HT1080 (cell line): ENCODE measurements around the gene OR4C13. TPM values are rescaled to one million over a fixed set of nuclear protein-coding genes. Genes with fewer than 3 reads are reported as not detected.
"Not testable (repeated sequence)": the region's sequence is repeated elsewhere in the genome, so short reads cannot be mapped to it uniquely, and the experiment has no call there.

Experiments
- DNase-seq: peaks from one replicate; pipeline ENCODE4 v3.0.0-alpha.2; 2015; ENCODE audit warnings: low read depth
- polyA plus RNA-seq, 2 experiments: library from polyadenylated mRNA; depleted of rRNA; stranded (reverse); fragments of >200 nt; gene quantifications; 2 replicates each; pipeline ENCODE4 v1.2.3, GENCODE V29; 2015
- total RNA-seq: library from RNA; depleted of rRNA; stranded (reverse); fragments of >200 nt; shearing (Covaris generic); gene quantifications from 2 replicates; pipeline ENCODE4 v1.2.3, GENCODE V29; 2014; rRNA removed

The OR4C13 gene
- not detected in 2 replicates for total RNA-seq
- not detected in 2 replicates for polyA plus RNA-seq (2015; cell fraction: cytosol; rRNA removed)
- not detected in 2 replicates for polyA plus RNA-seq (2015; cell fraction: nucleus; rRNA removed)

DNA sequence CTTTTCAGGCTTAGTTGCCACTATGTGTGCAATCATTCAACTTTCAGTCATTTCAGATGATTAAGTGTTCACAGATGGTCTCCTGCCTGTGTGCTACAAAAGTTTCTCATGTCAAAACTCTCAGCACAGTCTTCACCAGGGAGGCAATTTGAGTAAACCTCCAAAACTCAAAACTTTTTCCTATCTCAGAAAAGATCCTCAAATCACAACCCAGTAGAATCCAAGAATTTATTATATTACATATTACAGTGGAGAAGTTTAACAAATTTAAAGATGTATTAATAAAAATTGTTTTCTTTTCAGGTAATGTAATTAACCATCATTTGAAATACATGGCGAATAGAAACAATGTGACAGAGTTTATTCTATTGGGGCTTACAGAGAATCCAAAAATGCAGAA lies at the start of gene OR4C13:
Gene OR4C13, plus strand, starts transcription at position 301 of the 400 bp plus-strand sequence. Its CDS starts 32 bp downstream, at position 333.
- no peak for DNase-seq

GRCh38 chr11:49911516-49911915 lies 40.7 kb upstream of the OR4C13 start:
- not testable (repeated sequence) for DNase-seq

- not testable (repeated sequence) for DNase-seq
Measured at GRCh38 chr11:49948701-49949100, 3.5 kb upstream of the OR4C13 start.

- DNase-seq, result not testable (repeated sequence)
Measured at GRCh38 chr11:49973439-49973838, 21.2 kb downstream of the OR4C13 start.

DNA sequence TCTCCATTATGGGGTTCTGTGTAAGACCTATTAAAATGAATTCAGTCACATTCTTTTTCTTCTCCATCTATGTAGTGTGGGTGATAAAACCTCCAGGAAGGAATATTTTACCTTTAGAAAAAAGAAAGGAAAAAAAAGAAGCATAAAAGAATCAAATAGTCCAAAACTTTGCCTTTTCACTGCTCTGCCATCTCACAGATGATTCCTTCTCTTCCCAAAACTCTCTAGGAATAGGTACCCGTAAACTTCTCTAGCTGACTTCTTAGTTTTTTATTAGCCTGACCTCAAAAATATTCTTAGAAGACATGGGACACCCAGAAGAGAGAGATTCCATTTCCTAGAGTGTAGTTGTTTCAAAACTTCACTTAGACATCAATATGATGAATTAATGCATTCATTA lies 30.2 kb downstream of the OR4C13 start, which contains the start of gene OR4C12:
Gene OR4C12, minus strand, starts transcription at position 101 of the 400 bp plus-strand sequence. Its CDS starts 34 bp downstream, at position 67.
- not testable (repeated sequence) for DNase-seq

DNA sequence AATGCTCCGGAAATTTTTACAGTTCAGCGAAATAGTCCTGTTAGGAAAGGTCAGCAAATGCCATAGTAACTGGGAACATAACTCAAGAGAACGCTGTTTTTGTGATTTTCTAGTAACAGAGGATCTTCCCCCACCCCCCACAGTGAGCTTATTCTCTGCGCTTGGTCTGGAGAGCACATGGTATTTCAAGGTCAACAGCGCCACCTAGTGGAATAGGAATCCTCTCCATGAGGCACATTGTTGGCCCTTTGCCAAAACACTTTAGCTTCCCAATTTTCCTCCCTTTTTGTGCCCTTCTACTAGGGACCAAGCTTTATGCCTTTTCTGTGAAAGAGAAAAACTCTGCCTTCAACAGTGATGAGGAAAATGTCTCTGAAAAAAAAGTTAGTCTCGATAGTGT lies 43.4 kb downstream of the OR4C13 start:
- DNase-seq, result peak; percentile 62

Other genes with a start within 250 kb of the OR4C13 start
- not detected in 2 replicates for gene OR4C12, start 30.1 kb downstream of the OR4C13 start, total RNA-seq
- not detected in 2 replicates for gene OR4C45, start 80.5 kb downstream of the OR4C13 start, total RNA-seq